A673 (cell line): ENCODE measurements around the gene CHIC2. TPM values are rescaled to one million over a fixed set of nuclear protein-coding genes. Genes with fewer than 3 reads are reported as not detected.

ENCODE experiments used
- BruUV-seq: library from RNA; stranded (reverse); fragments of 400-500 nt; replicated peaks from 2 replicates; lab custom pipeline; 2021; lab: Mats Ljungman, UMichigan
- CTCF ChIA-PET: fragments of 300-600 bp; sonication (Branson Sonifier 250); formaldehyde crosslinking; loops from one replicate; lab custom pipeline; 2022; ENCODE audit warnings: antibody characterized with exemption; lab: Charles Lee
- POLR2A ChIA-PET: fragments of 300-600 bp; sonication (Branson Sonifier 250); formaldehyde crosslinking; loops from one replicate; lab custom pipeline; 2022; ENCODE audit warnings: antibody characterized with exemption; ENCODE audit not compliant: low non-redundant PET; lab: Charles Lee
- DNase-seq: peaks from one replicate; pipeline ENCODE4 v3.0.0-alpha.2; 2015; ENCODE audit warnings: low spot score
- H3K27ac ChIP-seq: fragments of 200-600 bp; sonication (generic); 2 replicates; pipeline ENCODE4 v1.5.1; 2016; ENCODE audit warnings: mixed run types, low read depth, mild to moderate bottlenecking, mixed read lengths, antibody characterized with exemption, low read length; ENCODE audit not compliant: poor library complexity, severe bottlenecking
- H3K27me3 ChIP-seq: fragments of 200-600 bp; sonication (generic); replicated peaks from 2 replicates; pipeline ENCODE4 v1.6.1; 2017; ENCODE audit warnings: mixed run types, low read depth, mild to moderate bottlenecking, mixed read lengths, antibody characterized with exemption, low read length; ENCODE audit not compliant: insufficient read depth, poor library complexity
- H3K36me3 ChIP-seq: fragments of 200-600 bp; sonication (generic); 2 replicates; pipeline ENCODE4 v1.6.1; 2016; ENCODE audit warnings: mixed run types, mild to moderate bottlenecking, mixed read lengths, antibody characterized with exemption, low read length; ENCODE audit not compliant: insufficient read depth, poor library complexity, severe bottlenecking
- H3K4me1 ChIP-seq: fragments of 200-600 bp; sonication (generic); 2 replicates; pipeline ENCODE4 v1.6.1; 2017; ENCODE audit warnings: mixed run types, mild to moderate bottlenecking, mixed read lengths, antibody characterized with exemption, low read length; ENCODE audit not compliant: insufficient read depth, poor library complexity, severe bottlenecking
- H3K4me3 ChIP-seq: fragments of 200-600 bp; sonication (generic); 2 replicates; pipeline ENCODE4 v1.5.1; 2016; ENCODE audit warnings: low read depth, mixed run types, mild to moderate bottlenecking, mixed read lengths, low read length; ENCODE audit not compliant: poor library complexity, severe bottlenecking
- H3K9me3 ChIP-seq: fragments of 200-600 bp; sonication (generic); 2 replicates; pipeline ENCODE4 v1.6.1; 2016; ENCODE audit warnings: mixed run types, low read depth, mild to moderate bottlenecking, mixed read lengths, antibody characterized with exemption, low read length; ENCODE audit not compliant: poor library complexity, severe bottlenecking
- EZH2 ChIP-seq: fragments of 200-600 bp; sonication (generic); IDR thresholded peaks from 2 replicates; pipeline ENCODE4 v1.6.1; 2017; ENCODE audit warnings: borderline replicate concordance, low read depth, mild to moderate bottlenecking, mixed read lengths, antibody characterized with exemption, low read length; ENCODE audit not compliant: poor library complexity, severe bottlenecking
- intact Hi-C: fragments of 100-400 bp; cut with micrococcal nuclease; formaldehyde crosslinking; loops from one replicate; pipeline ENCODE4 v1.10.0; 2022; ENCODE audit not compliant: unreplicated experiment
- total RNA-seq: library from RNA; stranded (reverse); gene quantifications from 2 replicates; pipeline ENCODE4 v1.2.3, GENCODE V29; 2021
- TF ChIP-seq, protein P1 (sequence below): fragments of 300-800, 200-600 bp; sonication (generic); conservative IDR thresholded peaks from 2 replicates; pipeline ENCODE4 v1.5.1; 2017; ENCODE audit warnings: low read depth, mild to moderate bottlenecking, antibody characterized with exemption, low read length, moderate library complexity, mixed read lengths

The CHIC2 gene
- total RNA-seq, 1 experiment from 2014 or later, result 8.1 TPM

DNA sequence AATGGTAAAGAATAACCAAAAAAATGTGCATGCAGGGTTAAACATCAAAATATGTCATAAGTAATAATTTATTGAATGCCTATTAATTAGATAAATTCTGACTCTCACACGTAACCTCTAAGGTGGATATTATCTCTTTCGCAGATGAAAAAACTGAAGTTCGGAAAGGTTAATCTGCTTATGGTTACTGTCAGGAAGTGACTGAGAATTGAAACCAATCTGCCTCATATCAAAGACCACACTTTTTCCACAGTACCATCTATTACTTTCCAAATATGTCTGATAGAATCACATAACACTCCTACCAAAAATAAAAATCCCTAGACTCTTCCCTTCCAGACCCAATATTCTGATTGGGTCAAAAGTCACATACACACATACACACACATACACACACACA, 6.2 kb downstream of the CHIC2 start:
- no peak for DNase-seq
- H3K4me3 ChIP-seq, result no peak overlapping the region
- BruUV-seq, result no TSS peak
- no peaks in the 10 kb centered on the region for H3K27me3 ChIP-seq
- ChIA-PET POLR2A (no interaction called here), CTCF (no interaction called here)
- peaks cover 4% of the 10 kb centered on the region for H3K4me1 ChIP-seq
- TF ChIP-seq EZH2, result no peak
- TF ChIP-seq, protein P1, sequence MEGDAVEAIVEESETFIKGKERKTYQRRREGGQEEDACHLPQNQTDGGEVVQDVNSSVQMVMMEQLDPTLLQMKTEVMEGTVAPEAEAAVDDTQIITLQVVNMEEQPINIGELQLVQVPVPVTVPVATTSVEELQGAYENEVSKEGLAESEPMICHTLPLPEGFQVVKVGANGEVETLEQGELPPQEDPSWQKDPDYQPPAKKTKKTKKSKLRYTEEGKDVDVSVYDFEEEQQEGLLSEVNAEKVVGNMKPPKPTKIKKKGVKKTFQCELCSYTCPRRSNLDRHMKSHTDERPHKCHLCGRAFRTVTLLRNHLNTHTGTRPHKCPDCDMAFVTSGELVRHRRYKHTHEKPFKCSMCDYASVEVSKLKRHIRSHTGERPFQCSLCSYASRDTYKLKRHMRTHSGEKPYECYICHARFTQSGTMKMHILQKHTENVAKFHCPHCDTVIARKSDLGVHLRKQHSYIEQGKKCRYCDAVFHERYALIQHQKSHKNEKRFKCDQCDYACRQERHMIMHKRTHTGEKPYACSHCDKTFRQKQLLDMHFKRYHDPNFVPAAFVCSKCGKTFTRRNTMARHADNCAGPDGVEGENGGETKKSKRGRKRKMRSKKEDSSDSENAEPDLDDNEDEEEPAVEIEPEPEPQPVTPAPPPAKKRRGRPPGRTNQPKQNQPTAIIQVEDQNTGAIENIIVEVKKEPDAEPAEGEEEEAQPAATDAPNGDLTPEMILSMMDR, result no peak
- H3K27ac ChIP-seq, result no peak overlapping the region
- no peaks in the 10 kb centered on the region for H3K9me3 ChIP-seq
- H3K36me3 ChIP-seq, result no peaks in the 10 kb centered on the region
- intact Hi-C loops, result no loop called here

DNA sequence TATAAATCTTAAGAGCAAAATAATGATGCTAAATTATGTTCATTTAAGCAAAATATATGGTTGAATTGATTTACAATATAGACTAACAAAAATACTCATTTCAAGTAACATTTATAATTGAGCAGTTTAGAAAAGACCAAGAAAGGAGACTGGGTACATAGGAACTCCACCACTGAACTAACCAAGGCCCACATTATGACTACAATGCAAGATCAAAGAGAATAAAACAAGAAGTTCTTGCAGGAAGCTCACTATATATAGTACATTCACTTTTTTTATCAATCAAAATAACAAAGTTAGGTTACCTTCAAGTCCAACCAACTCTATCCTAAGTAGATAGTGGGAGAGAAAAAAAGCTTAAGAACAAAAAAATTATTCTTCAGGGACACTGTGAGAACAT, 8.0 kb downstream of the CHIC2 start:
- Histone ChIP-seq H3K9me3 (no peaks in the 10 kb centered on the region), H3K27ac (no peak overlapping the region), H3K27me3 (no peaks in the 10 kb centered on the region), H3K36me3 (no peaks in the 10 kb centered on the region), H3K4me1 (no peaks in the 10 kb centered on the region), H3K4me3 (no peak overlapping the region)
- intact Hi-C loops, result no loop called here
- no peak for DNase-seq
- POLR2A ChIA-PET, result no interaction called here
- BruUV-seq, result no TSS peak
- TF ChIP-seq, protein P1, result no peak
- no peak for TF ChIP-seq EZH2
- CTCF ChIA-PET, result no interaction called here

DNA sequence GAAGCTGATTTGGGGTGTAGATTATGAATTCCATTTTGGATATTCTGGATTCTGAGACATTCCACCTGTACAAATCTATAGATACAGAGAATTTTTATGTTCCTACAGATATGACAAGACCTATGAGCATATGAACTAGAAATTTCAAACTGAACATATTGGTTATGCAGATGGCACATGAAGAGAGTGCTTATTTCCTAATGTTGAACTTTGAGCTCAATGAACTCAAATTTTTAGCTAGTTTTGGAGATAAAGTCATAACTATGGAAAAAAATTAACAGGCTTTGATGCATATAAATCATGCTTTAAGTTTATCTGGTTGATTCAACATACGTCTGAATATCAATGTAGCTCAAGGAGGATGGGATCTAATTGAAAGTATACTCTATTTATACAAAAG, 8.9 kb downstream of the CHIC2 start:
- no peaks in the 10 kb centered on the region for H3K36me3 ChIP-seq
- no peaks in the 10 kb centered on the region for H3K27me3 ChIP-seq
- POLR2A ChIA-PET, result no interaction called here
- intact Hi-C loops, result no loop called here
- no peak for DNase-seq
- no peak overlapping the region for H3K4me3 ChIP-seq
- no peaks in the 10 kb centered on the region for H3K9me3 ChIP-seq
- H3K27ac ChIP-seq, result no peak overlapping the region
- H3K4me1 ChIP-seq, result no peaks in the 10 kb centered on the region
- BruUV-seq, result no TSS peak
- CTCF ChIA-PET, result no interaction called here
- no peak for TF ChIP-seq EZH2
- TF ChIP-seq, protein P1, result no peak
